Activated naive CD4-positive, alpha-beta T cell treated with anti-CD3 and anti-CD28 coated beads, Interleukin-2, amount 10 ng/mL, durations not matched to agents 7 days and 5 days (primary cell): ENCODE data around the gene SRPX2.

Source experiments
- CTCF ChIA-PET: fragments of 350-600 bp; sonication (Branson Sonifier 250); formaldehyde crosslinking; loops from one replicate; lab custom pipeline; 2021; ENCODE audit warnings: antibody characterized with exemption; lab: Charles Lee
- DNase-seq: peaks from one replicate; pipeline ENCODE4 v3.0.0-alpha.2; 2020
- H3K27ac Mint-ChIP-seq: one replicate; pipeline ENCODE4 v1.8.0; 2021; ENCODE audit warnings: mild to moderate bottlenecking, moderate library complexity, mixed read lengths
- H3K27me3 Mint-ChIP-seq: one replicate; pipeline ENCODE4 v1.8.0; 2021; ENCODE audit warnings: mild to moderate bottlenecking, mixed read lengths
- H3K36me3 Mint-ChIP-seq: one replicate; pipeline ENCODE4 v1.8.0; 2021; ENCODE audit warnings: mixed read lengths
- H3K4me1 Mint-ChIP-seq: one replicate; pipeline ENCODE4 v1.8.0; 2021; ENCODE audit warnings: mixed read lengths
- H3K4me3 Mint-ChIP-seq: one replicate; pipeline ENCODE4 v1.8.0; 2021; ENCODE audit warnings: mild to moderate bottlenecking, moderate library complexity, mixed read lengths
- H3K9me3 Mint-ChIP-seq: one replicate; pipeline ENCODE4 v1.8.0; 2021; ENCODE audit warnings: mixed read lengths

SRPX2 gene, protein sequence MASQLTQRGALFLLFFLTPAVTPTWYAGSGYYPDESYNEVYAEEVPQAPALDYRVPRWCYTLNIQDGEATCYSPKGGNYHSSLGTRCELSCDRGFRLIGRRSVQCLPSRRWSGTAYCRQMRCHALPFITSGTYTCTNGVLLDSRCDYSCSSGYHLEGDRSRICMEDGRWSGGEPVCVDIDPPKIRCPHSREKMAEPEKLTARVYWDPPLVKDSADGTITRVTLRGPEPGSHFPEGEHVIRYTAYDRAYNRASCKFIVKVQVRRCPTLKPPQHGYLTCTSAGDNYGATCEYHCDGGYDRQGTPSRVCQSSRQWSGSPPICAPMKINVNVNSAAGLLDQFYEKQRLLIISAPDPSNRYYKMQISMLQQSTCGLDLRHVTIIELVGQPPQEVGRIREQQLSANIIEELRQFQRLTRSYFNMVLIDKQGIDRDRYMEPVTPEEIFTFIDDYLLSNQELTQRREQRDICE

DNA sequence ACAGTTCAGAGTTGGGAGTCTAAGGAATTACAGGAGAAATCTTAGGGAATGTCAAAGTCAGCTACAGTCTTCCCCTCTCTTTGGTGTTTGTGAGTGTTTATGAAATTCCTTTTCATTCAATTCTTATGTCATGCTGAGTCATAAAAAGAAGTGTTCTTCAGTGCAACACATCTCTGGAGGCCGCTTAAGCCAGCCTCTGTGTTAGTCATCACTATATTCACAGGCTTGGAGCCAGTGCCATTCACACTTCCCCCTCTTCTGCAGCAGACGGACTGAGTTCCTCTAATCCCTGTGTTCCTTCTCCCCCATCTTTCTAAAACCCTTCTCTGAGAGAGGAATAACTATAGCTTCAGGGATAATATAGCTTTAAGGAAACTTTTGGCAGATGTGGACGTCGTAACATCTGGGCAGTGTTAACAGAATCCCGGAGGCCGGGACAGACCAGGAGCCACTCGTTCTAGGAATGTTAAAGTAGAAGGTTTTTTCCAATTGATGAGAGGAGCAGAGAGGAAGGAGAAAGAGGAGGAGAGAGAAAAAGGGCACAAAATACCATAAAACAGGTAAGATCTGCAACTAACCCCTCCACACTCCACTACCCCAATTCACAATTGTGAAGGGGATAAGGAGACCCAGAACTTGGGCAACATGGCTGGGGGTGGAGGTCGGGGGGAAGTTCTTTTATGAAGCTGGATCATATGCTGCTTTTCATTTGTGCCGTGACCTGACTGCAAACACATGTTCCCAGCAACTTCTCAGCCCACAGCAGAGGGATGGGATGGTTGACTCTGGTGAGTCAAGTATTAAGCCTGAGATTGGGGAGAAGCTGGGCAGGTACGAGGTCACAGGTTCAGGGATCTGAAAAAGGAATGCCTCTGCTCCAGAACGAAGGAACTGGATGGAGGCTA is at the start of gene SRPX2:
SRPX2 (plus strand) TSS at position 244 of the 905 bp plus-strand sequence. CDS start 2,124 bp downstream, outside the sequence.
- Mint-ChIP-seq H3K4me1 (no peaks in the 10 kb centered on the region), H3K27ac (peak within 1 kb of the TSS; percentile 58), H3K27me3 (no peaks in the 10 kb centered on the region), H3K4me3 (no peak within 1 kb of the TSS), H3K9me3 (no peaks in the 10 kb centered on the region), H3K36me3 (no peaks in the 10 kb centered on the region)
- no peak for DNase-seq
- CTCF ChIA-PET, result no interaction called here

DNA sequence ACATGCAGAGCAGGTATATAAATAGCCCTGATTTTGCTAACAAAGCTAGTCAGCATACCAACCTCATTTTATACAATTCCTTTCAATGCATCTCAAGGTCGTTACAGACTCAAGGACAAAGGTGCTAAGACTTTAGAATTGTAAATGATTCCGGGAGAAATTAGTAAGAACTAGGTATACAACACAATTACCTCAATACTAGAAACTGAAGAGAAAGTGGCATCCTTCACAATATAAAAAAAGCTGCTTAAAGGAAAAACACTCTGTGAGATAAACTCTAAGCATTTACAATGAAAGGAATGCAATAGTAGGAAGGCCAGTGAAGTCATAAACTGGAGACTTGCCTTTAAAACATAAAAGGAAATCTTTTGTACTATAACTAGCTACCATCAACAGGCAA is 47.4 kb upstream of the SRPX2 start:
- no peak overlapping the region for H3K4me3 Mint-ChIP-seq
- CTCF ChIA-PET, result no interaction called here
- H3K36me3 Mint-ChIP-seq, result no peaks in the 10 kb centered on the region
- no peaks in the 10 kb centered on the region for H3K27me3 Mint-ChIP-seq
- H3K27ac Mint-ChIP-seq, result no peak overlapping the region
- DNase-seq, result no peak
- H3K4me1 Mint-ChIP-seq, result no peaks in the 10 kb centered on the region
- no peaks in the 10 kb centered on the region for H3K9me3 Mint-ChIP-seq

DNA sequence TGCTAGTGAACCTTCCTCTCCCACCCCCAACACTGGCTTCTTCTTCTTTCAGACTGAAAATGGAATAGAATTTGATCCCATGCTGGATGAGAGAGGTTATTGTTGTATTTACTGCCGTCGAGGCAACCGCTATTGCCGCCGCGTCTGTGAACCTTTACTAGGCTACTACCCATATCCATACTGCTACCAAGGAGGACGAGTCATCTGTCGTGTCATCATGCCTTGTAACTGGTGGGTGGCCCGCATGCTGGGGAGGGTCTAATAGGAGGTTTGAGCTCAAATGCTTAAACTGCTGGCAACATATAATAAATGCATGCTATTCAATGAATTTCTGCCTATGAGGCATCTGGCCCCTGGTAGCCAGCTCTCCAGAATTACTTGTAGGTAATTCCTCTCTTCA is 44.5 kb upstream of the SRPX2 start:
- Mint-ChIP-seq H3K36me3 (no peaks in the 10 kb centered on the region), H3K4me3 (no peak overlapping the region), H3K27me3 (no peaks in the 10 kb centered on the region), H3K27ac (no peak overlapping the region), H3K4me1 (no peaks in the 10 kb centered on the region), H3K9me3 (no peaks in the 10 kb centered on the region)
- CTCF ChIA-PET, result no interaction called here
- DNase-seq, result no peak

DNA sequence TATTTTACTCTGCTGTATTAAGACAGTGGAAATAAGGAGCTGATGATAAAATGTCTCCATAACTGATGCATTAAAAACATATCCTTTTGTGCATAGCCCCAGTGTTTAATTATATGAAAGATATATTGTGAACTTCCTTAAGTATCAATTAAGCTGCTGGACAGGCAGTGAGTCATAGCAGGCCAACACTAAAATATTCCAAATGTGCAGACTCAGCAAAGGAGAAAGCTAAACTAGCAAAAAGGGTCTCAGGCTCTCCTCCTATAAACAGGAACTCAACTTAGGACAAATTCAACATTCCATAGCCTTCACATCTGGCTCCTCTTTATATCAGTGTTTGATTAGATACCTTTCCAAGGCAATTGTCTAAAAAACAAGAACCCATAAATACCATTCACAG is 43.7 kb upstream of the SRPX2 start:
- Mint-ChIP-seq H3K9me3 (no peaks in the 10 kb centered on the region), H3K27ac (no peak overlapping the region), H3K4me1 (no peaks in the 10 kb centered on the region), H3K4me3 (no peak overlapping the region), H3K36me3 (no peaks in the 10 kb centered on the region), H3K27me3 (no peaks in the 10 kb centered on the region)
- CTCF ChIA-PET, result interaction anchor here (0.6 kb wide), 1 partner anchor 654 kb away, joined by 3 read pairs; no protein-coding TSS in a partner anchor
- DNase-seq, result no peak

DNA sequence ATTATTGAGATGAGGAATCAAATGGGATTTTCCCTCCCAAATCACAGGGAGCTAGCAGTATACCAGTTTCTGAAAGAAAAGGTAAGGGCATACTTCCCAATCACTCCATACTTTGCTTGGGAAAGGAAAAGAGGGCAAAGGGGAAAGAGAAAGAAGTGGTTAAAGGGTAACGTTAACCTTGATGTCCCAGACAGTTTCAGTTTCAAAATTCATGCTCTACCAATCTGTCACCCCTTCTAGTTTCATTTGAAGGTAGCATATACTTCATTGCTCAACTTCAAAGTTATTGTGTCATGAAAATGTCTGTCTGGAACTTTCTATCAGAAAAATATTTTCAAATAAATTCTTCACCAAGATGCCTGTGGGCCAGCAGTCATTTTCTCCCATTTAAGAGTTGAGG is 43.2 kb upstream of the SRPX2 start:
- no peaks in the 10 kb centered on the region for H3K36me3 Mint-ChIP-seq
- H3K9me3 Mint-ChIP-seq, result no peaks in the 10 kb centered on the region
- DNase-seq, result no peak
- CTCF ChIA-PET, result no interaction called here
- H3K27ac Mint-ChIP-seq, result no peak overlapping the region
- no peaks in the 10 kb centered on the region for H3K27me3 Mint-ChIP-seq
- H3K4me3 Mint-ChIP-seq, result no peak overlapping the region
- no peaks in the 10 kb centered on the region for H3K4me1 Mint-ChIP-seq

DNA sequence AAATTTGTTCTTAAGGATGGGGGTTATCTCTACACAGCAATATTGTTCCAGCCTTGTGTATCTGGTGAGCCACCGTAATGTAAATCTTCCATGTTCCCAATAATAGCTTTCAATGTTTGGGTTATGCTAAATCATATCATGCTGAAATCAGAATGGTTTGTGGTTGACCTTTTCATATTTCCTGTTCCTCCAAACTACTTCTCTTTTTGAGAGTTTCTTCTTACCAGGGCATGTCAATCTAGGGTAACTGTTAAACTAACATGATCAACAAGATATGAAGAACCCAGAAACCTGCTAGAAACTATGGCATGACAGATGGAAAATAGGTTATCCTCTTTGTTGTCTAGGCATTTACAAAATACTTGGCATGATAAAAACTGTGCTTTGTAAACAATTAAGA is 37.2 kb upstream of the SRPX2 start:
- H3K27me3 Mint-ChIP-seq, result no peaks in the 10 kb centered on the region
- no peak for DNase-seq
- H3K4me1 Mint-ChIP-seq, result peaks cover 2% of the 10 kb centered on the region
- H3K9me3 Mint-ChIP-seq, result no peaks in the 10 kb centered on the region
- CTCF ChIA-PET, result interaction anchor here (1.5 to 1.7 kb wide), 2 partner anchors 8 to 30 kb away, joined by 3 to 4 read pairs; partner anchors contain the start of gene TSPAN6
- no peak overlapping the region for H3K4me3 Mint-ChIP-seq
- no peaks in the 10 kb centered on the region for H3K36me3 Mint-ChIP-seq
- H3K27ac Mint-ChIP-seq, result no peak overlapping the region

DNA sequence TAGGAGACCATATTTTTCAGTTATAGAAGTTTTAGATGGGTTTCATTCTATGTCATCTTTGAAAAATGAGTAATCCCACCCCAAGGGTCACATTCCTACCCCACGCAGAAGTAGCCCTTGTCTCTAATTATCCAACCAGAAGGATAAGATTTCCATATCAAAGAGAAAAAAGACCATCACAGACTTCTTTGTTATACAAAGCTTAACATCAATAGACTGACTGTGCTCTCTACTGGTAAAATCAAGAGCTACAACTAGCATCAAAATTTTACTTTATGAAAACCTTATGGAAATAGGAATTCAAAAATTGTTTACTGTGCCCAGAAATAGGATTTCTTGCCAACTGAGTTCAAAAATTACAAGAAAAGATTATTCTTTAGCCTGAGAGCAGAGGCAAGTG is 34.4 kb upstream of the SRPX2 start:
- DNase-seq, result no peak
- no peaks in the 10 kb centered on the region for H3K27me3 Mint-ChIP-seq
- H3K36me3 Mint-ChIP-seq, result no peaks in the 10 kb centered on the region
- CTCF ChIA-PET, result no interaction called here
- no peak overlapping the region for H3K4me3 Mint-ChIP-seq
- H3K27ac Mint-ChIP-seq, result no peak overlapping the region
- H3K9me3 Mint-ChIP-seq, result no peaks in the 10 kb centered on the region
- peaks cover 2% of the 10 kb centered on the region for H3K4me1 Mint-ChIP-seq

DNA sequence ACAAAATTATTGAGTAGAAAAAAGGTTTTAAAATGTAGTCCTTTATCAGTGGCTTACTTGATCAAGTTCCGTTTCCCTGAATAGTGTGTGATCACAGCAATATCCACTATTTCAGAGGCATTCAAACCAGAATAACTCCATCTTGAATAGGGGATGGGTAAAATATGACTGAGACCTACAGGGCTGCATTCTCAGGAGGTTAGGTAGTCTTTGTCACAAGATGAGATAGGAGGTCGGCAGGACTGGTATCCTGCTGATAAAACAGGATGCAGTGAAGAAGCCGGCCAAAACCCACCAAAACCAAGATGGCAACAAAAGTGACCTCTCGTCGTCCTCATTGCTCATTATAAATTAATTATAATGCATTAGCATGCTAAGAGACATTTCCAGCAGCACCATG is 32.0 kb upstream of the SRPX2 start:
- Mint-ChIP-seq H3K27ac (no peak overlapping the region), H3K4me1 (no peaks in the 10 kb centered on the region), H3K4me3 (no peak overlapping the region), H3K36me3 (no peaks in the 10 kb centered on the region), H3K27me3 (no peaks in the 10 kb centered on the region), H3K9me3 (no peaks in the 10 kb centered on the region)
- no peak for DNase-seq
- CTCF ChIA-PET, result no interaction called here

DNA sequence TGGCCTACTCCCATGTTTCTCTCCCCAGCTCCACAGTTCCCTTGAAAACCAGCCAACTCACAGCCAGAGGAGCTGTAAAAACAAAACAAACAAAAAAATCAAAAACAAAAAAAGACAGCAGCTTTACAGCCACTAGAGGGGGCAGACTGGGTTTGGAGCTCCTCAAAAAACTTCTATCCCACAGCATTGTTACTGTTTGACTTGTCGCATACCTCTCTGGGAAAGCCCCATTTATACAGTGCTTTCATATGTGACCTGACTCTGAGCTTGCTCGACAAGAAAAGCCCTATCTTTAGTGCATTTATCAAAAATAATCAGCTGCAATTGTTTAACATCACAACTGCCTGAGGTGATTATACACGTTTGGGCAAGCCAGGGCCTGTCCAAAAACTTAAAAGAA is 29.0 kb upstream of the SRPX2 start:
- DNase-seq, result no peak
- CTCF ChIA-PET, result interaction anchor here (0.7 to 1.3 kb wide), 4 partner anchors 9 to 154 kb away, joined by 3 to 5 read pairs (median 3); partner anchors contain the start of gene TSPAN6
- H3K4me3 Mint-ChIP-seq, result no peak overlapping the region
- H3K27me3 Mint-ChIP-seq, result no peaks in the 10 kb centered on the region
- H3K36me3 Mint-ChIP-seq, result no peaks in the 10 kb centered on the region
- no peaks in the 10 kb centered on the region for H3K9me3 Mint-ChIP-seq
- H3K4me1 Mint-ChIP-seq, result no peaks in the 10 kb centered on the region
- no peak overlapping the region for H3K27ac Mint-ChIP-seq

DNA sequence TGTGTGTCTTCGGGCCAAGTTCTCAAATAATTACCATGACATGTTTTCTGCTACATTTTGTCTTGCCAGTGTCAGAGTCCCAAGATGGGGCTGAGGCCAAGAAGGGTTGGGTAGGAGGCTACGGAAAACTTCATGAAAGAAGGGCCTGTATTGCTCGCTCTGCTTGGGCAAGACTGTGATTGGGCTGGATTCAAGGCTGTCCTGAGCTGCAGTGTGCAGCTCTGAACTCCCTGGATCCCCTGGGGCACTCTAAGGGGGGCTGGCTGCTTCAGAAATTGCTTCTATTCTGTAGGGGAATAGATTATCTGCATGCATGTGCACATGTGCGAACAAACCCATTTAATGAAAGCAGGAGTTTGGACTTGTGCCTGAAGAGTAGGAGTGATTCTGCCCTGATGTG is 21.0 kb upstream of the SRPX2 start:
- no peak for DNase-seq
- Mint-ChIP-seq H3K27me3 (no peaks in the 10 kb centered on the region), H3K36me3 (no peaks in the 10 kb centered on the region), H3K4me1 (peaks cover 9% of the 10 kb centered on the region), H3K4me3 (no peak overlapping the region), H3K9me3 (no peaks in the 10 kb centered on the region), H3K27ac (no peak overlapping the region)
- CTCF ChIA-PET, result no interaction called here

DNA sequence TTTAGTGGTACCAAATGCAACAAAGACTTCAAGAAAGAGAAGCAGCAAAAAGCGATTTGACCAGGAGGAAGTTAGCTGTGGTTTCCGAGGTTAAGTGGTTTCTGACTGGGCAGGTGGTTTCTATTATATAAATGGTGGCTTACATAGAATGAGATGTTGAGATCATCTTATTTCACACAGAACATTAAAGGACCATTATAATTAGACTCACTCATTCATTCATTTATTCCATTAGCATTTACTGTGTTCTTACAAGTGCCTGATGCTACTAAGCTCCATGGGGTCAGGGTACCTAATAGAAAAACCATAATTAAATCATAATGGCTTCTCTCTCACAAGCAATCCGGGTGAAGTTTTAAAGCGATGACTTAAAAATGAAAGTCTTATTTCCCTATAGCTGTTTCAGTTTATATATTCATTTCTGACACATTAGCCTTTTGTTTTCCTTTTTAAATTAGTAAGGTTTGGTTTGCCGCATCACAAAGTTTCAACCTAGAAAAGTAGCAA is 18.0 kb upstream of the SRPX2 start:
- Mint-ChIP-seq H3K36me3 (no peaks in the 10 kb centered on the region), H3K27me3 (no peaks in the 10 kb centered on the region), H3K4me1 (peaks cover 9% of the 10 kb centered on the region), H3K9me3 (no peaks in the 10 kb centered on the region), H3K27ac (no peak overlapping the region), H3K4me3 (no peak overlapping the region)
- CTCF ChIA-PET, result interaction anchor here (1.5 kb wide), 1 partner anchor 11 kb away, joined by 4 read pairs; the partner anchor contains the start of gene TSPAN6
- DNase-seq, result no peak

DNA sequence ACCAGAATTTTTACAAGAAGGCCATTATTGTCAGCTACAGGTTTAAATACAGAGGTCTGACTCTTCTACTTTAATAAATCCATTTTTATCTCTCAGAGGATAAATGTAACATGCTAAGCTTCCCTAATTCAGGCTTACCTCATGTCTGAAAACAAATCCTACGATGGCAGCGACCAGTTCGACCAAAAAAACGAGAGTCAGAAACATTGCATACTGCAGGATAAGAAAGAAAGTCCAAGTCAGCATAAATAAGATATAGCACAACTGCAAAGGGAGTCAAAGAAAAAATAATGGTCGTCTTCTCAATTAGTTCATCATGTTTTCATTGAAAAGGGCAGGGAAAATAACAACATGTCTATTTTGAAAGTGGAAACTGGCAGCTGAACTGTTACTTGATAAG is 9.0 kb upstream of the SRPX2 start:
- DNase-seq, result no peak
- H3K27me3 Mint-ChIP-seq, result peaks cover 11% of the 10 kb centered on the region
- H3K4me1 Mint-ChIP-seq, result peaks cover 5% of the 10 kb centered on the region
- CTCF ChIA-PET, result interaction anchor here (0.8 kb wide), 1 partner anchor 51 kb away, joined by 3 read pairs; no protein-coding TSS in a partner anchor
- H3K27ac Mint-ChIP-seq, result no peak overlapping the region
- H3K9me3 Mint-ChIP-seq, result no peaks in the 10 kb centered on the region
- no peak overlapping the region for H3K4me3 Mint-ChIP-seq
- H3K36me3 Mint-ChIP-seq, result no peaks in the 10 kb centered on the region

DNA sequence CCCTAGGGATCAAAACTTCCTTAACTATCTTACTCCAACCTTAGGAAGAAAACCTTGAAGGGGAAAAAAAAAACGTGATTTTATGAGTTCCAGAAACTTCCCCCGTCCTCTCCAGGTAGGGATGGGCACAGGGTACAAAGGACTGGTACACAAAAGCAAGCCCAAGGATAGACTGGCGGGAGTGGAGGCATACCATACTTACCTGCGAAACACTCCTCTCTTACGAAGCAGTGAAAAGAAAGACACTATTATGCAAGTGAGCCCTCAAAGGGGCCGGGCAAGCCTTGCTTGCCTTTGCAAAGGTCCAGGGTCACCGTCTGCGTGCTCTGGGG is 8.0 kb upstream of the SRPX2 start:
- no peak overlapping the region for H3K4me3 Mint-ChIP-seq
- no peak overlapping the region for H3K27ac Mint-ChIP-seq
- H3K9me3 Mint-ChIP-seq, result no peaks in the 10 kb centered on the region
- H3K4me1 Mint-ChIP-seq, result peaks cover 5% of the 10 kb centered on the region
- peaks cover 11% of the 10 kb centered on the region for H3K27me3 Mint-ChIP-seq
- DNase-seq, result no peak
- CTCF ChIA-PET, result interaction anchor here (1.4 to 1.7 kb wide), 2 partner anchors 11 to 29 kb away, joined by 4 read pairs; no protein-coding TSS in a partner anchor
- H3K36me3 Mint-ChIP-seq, result no peaks in the 10 kb centered on the region
